HG02981 (cell line): ENCODE measurements around the gene CHN1.

Experiments used
- ATAC-seq: cut with Tn5 transposase; IDR thresholded peaks from one replicate; pipeline ENCODE4 v1.9.1; 2021; ENCODE audit warnings: mild to moderate bottlenecking, moderate library complexity; ENCODE audit not compliant: unreplicated experiment

Gene CHN1

DNA sequence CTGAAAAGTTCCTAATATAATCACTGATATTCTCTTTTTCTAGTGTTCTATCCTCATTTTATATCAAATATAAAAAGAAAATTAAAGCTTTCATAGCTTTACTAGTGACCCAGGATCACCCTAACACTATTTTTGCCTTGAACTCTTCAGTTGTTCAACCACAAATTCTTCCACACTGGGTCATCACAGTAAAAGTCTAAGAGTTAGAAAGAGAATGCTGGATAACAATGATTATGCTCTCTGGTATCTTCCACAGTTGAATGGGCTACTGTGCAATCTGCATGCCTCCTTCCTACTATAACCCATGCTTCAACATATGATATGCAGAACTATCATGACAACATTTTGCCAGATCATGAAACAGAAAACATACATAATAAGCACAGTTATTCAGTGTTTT is 32.3 kb downstream of the CHN1 start:
- ATAC-seq: no peak

DNA sequence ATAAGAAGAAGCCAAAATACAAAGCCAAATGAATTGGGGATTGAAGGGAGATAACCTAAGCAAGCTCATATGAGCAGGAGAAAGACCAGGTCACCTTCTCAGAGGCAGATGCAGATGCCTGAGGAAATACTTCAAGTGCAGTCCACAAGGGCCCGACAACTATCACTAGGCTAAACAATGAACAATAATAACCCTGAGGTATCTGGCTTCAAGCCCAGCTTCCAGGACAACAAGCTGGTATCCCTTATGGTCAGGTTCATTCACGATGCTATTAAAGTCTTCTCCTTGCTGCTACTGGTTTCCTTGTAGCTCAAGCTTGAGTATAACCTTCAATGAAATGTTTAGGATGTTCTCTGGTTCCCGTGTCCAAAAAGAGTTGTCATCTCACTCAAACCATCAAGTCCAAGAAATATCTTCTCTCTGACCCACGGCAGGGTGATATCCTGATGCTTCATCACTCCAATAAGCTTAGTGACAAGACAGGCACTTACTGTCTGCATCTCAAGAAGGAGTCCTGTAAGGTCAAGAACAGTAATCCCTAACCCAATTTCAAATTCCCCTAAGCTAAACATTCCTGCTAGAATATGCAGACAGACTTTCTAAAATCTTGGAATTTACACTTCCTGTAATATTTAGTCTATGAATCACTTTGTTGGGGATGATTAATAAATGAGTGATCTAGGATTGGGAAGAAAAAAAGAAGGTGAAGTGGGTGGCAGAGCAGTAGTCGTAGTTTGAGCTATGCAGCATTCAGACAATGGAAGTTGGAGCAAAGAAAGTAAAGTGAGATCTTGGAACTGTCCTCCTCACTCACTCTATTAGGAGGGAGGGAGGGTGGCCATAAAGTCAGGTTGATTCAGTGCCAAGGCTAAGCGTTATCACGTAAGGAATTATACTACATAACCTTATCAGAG is 33.1 kb downstream of the CHN1 start:
- no peak for ATAC-seq

DNA sequence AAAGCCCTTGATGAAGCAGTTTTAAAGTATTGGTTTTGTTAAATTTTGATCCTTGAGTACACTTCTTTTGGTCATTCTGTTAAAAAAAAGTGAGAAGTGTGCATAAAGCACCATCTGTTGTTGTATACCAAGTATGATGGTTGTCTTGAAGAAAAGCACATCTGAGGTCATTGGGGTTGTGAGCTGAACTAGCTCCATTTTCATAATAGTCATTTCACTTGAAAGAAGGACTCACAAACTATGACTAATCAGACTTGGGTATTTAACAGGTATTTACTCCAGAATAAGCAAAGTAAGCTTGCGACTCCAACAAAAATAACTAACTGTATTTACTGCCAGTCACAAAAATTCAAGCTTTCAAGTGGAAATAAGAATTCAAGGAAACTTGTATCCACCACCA is 35.1 kb downstream of the CHN1 start:
- ATAC-seq: no peak

DNA sequence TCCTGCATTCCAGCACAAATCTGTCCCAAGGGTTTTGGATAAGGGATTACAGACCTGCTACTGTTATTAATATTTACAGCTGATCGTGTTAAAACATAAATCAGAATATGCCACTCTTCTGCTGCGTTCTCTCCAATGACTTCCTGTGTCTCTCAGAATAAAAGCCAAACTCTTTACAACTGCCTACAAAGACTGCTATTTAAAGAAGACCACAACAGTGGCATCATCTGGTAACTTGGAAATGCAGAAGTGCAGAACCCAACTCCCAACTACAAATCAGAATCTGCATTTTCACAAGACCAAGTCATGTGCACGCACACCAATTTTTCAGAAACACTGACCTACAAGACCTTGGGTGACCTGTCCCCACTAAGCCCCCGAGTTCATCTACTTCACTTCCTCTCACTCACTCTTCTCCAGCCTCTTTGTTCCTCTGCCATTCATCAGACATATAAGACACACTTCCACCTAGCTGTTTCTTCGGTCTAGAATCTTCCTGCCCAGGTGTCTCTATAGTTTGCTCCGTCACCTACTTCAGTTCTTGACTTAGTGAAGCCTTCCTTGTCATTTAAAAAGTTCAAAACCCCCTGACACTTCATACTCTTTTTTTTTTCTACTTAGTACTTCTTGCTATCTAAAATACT is 36.0 kb downstream of the CHN1 start:
- ATAC-seq: no peak

DNA sequence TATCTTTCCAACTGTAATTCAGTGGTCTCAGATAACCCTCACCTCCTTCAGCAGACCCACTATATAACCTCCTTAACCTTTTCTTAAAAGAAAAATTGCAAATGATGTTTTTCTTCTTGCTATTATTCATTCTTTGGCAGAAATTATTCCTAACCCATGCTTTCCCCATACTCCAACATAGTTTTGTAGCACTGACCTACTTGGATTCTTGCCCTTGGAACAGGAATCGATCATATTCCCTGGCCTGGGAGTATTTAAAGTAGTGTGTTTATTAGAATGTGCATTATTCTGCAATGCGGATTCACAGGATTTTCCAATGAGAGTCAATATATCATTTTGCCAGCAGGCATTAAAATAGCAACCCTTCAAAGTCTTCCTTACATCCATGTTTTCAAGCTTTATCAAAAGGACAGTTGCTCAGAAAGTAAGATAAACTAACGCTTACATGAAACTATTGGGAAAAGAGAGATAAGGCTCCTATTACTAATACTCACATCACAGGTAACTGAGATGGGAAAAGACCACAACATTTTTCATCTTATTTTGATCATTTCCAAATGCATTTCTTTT is 37.4 kb downstream of the CHN1 start:
- no peak for ATAC-seq

DNA sequence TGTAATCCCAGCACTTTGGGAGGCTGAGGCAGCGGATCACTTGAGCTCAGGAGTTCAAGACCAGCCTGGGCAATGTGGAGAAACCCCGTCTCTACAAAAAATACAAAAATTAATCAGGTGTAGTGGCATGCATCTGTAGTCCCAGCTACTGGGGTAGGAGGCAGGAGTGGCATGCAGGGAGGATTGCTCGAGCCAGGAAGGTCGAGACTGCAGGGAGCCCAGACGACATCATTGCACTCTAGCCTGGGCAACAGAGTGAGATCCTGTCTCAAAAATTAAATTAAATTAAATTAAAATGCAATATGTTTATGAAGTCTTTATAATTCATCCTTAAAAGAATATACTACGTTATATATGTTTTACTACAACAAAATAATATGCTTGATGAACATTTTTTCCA is 38.1 kb downstream of the CHN1 start:
- ATAC-seq: no peak

DNA sequence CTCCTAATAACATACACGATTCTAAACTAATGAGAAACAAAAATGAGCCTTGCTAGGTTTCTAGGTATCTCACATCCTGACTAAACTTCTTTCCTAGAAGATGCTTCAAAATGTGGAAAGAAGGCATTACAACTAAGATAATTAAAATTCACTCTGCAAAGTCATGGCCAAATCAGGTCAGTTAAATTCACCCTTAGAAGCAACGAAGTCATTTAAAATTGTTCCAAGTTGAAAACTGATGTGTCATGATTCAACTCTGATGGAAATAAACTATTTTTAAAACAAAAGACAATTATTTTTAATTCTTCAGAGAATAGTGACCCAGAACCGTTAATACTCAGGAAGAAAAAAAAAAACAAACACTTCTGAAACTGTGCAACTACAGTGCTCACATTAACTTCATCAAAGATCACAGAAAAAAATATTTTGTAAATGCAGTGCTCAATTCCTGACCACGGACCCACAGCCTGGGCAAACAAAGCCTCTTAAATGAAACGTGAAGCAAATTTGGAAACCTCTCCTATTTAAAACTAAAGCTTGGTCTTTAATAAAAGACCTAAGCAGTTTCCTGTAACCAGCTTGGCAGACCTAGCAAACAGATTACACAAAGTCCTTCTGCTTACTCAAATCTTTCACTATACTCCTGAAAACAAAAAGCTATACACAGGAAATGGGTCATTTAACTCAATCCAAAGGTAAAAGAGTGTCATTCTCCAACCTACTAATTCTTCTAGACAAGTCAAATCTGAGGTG is 39.0 kb downstream of the CHN1 start:
- no peak for ATAC-seq

DNA sequence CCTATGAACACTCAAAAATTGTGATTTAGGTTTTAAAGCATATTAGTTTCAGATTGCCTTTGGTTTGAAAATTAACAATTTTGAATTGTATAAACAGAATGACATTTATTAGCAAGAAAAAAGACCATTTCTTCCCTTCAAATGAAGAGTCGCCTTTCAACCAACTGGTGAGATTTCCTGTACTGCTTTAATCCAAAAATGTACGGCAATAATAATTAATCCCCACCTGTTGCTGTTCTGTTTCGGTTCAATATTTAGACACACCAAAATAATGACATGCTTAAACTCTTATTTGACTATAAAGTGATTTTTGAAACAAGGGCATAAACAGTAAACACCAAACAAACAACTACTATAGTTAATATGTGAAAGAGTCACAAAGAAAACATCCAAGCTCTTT is 39.6 kb downstream of the CHN1 start:
- no peak for ATAC-seq

DNA sequence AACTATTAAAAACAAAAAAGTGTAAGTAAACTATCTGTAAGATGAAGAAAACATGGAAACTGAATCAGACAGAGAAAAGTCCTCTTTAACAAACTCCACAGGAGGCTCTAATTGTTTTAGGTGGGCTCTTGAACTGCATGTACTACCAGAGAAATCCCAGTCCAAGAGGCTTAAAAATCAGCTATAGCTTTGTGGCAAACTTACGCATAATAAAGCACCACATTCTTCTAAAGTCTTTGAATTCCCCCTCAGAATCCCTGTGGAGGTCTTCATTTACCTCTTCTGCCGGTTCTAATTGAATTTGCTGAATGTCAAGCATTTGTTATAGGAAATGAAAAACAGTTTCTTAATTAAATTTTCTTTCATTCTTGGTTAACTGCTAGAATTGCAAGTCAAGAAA is 40.8 kb downstream of the CHN1 start:
- no peak for ATAC-seq

DNA sequence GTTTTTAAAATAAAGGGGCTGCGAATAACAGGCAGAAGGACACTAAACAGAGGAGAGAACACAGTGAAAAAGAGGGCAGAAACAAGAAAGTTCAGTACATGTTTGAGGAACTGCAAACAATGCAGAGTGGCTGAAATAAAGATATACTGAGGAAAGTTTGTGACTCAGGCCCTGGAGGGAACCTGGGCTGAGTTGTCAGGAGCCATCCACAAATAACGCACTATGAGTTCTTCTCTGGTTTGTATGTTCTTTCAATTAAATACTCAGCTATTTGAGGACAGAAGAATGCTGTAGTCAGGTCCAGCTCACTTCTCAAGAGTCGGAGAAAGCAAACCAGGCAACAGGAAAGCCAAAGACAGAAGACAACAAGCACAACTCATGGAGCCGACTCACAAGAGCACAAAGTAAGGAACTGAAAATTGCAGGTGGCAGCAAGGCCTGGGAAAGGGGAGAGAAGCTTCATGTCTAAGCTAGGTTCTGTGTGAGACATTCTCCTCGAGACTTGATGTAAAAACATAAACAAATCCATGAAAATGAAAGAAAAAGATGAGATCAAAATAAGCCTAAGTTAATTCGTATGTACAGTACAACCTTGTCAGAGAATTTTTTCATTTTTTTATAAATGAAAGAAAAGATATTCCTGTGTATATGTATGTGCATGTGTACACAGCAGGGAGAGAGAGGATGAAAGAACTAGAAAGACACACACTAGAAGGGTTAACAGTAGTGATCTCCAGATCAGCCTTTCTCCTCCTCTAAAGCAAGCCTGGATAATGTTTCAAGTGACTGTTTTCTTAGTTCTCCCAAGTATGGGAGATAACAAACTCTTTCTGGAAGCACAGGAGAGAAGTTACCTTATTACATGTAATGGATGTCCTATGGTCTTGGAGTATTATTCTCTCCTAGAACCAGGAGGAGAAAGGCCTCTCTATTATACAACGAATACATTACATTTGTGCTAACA is 41.5 kb downstream of the CHN1 start:
- ATAC-seq: no peak

DNA sequence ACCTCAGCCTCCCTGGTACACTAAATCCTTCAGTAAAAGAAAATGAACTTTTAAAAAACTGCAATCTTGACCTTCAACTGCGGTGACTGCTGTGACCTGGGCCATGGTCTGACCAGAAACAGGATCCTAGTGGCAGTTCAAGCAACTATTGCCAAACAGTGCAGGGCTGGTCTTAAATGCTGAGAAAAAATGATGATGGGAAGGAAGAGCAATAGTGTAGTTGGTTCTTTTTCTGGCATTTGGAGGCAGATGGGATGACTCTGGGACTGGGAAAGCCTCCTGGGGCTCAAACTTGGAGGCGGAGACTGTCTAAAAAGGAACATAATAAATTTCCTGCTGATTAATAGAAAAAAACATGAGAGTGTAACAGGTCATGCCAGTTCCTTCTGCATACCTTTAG is 45.4 kb downstream of the CHN1 start:
- no peak for ATAC-seq

DNA sequence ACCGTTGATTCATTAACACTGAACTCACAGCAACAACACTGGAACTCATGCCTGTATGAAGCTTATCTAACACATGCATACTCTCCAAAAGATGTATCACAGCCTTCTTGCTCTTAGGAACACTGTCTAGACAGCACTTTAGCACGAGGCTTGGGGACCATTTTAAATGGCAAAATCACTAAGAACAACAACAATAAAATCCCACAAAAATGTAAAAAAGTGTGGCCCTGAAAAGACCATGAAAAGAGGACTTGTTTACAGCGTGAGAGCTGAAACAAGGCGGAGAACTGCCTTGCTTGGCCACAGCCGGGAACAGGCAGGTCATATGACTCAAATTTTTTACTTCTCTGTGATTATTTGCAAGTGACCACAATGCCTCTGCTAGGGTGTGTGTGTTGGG is 48.1 kb downstream of the CHN1 start:
- ATAC-seq: no peak

DNA sequence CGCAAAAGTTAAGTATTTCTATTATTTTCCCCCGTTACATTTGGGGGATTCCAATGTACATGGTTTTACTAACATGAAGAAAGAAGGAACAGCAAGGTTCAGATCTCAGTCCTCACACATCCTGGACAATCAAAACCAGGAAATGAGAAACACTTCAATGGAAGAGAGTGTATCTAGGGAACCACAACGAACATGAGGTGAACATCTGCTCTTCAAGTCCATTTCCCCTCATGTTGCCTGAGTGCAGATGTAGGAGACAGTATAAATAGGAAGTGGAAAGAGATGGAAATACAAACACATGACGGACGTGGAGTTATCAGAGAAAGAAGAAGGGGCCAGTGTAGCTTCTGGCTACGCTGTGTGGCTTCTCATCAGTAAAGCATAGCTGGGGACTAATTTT is 52.6 kb downstream of the CHN1 start:
- ATAC-seq: no peak

DNA sequence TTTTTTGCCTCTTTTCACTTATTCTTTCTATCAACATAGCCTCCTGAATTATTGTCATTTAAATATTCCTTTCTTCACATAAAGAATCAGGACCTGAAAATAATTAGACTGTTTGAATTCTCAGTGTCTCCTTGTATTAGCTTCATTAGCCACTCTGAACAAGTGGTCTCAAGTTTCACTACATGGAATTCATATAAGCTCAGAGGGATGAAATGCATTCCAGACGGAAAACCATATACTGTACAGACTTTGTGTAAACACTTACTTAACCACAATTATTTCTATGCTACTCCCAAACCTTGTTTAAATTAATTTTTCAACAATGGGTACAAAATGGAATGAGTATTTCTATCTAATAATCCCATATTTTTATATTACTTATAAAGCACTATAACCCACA is 53.4 kb downstream of the CHN1 start:
- ATAC-seq: no peak

DNA sequence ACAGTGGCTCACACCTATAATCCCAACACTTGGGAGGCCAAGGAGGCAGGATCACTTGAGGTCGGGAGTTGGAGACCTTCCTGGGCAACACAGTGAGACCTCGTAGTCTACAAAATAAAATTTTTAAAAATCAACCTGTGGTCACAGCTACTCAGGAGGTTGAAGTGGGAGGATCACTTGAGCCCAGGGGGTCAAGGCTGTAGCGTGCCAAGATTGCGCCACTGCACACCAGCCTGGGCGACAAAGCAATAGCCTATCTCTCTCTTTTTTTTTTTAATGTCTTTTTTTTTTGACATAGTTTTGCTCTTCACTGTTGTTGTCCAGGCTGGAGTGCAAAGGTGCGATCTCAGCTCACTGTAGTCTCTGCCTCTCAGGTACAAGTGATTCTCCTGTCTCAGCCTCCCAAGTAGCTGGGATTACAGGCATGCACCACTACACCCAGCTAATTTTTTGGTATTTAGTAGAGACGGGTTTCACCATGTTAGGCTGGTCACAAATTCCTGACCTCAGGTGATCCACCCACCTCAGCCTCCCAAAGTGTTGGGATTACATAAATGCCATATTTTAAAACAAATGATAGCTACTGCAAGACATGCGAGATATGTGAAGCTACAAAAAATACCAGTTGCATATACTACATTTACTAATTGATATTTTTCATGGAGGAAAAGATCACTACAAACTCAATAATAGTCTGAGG is 55.0 kb downstream of the CHN1 start:
- ATAC-seq: no peak

DNA sequence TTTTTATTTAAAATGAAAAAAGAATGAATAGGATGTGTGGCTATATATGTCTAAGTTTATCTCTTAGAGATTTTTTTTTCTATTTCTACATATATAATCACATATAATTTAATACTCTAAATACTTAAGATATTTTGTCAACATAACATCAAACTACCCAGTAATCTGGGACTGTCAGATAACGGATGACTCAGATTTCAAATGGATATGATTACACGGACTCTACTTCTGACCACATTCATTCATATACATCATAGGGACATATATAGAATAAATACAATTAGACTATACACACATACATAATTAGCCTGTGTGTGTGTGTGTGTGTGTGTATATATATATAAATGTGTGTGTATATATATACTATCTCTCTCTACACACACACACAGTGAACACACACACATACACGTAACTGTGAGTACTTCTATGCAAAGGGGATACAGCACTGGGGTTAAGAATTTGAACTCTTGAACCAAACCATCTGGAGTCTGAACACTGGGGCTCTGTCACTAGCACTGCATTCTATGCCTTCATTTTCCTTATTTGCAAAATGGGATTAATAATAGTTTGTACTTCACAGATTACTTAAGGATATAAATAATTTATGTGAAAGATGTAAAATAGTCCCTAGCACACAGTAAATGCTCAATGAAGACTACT is 59.5 kb downstream of the CHN1 start:
- ATAC-seq: no peak

DNA sequence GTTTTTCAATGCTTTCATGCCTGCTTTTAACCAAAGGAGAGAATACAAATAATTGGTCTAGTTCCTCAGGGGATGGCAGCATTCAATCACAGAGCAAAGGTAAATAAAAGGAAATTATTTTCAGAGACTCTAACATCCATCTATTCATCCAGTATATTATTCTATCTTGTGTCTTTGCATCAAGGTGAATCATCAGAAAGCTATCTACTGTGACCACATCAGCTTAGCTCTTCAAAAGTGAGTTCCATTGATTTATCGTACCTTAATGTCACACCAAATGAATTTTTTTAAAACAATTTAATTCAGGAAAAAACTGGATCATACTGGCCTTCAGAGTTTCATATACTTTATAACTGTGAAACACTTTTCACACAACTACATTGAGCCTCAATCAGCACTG is 66.1 kb downstream of the CHN1 start:
- no peak for ATAC-seq

DNA sequence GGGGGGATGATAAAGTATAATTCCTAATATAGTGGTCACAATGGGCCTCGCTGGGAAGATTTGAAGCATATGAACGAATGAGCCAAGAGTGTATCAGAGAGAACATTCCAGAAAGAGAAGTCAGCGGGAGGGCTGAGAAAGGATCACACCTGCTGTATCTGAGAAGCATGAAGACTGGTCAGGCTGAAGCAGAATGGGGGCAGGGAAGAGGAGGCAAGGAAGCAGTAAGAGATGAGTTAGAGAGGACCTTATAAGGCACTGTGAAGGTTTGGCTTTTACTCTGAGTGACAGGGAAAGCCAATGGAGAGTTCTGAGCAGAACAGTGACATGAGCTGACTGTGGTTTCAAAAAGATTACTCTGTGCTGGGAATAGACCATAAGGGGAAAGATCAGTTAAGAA is 73.5 kb downstream of the CHN1 start:
- no peak for ATAC-seq

DNA sequence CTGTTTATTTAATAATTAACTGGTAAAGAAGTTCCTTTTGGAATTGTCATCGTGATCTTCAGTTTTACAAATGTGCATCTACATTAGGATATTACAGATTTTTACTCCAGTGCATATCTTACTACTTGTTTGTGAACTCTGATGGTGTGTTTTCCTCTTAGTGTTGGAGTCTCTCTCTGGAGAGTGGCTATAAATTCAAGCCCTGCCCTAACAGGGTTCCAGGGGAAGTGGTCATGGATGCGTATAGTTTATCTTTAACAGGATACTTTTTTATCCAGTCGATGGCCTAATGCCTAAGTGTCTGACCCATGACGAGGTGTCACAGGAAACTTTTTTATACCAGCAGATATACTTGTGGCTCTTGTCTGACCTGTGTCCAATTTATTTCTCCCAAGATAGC is 75.4 kb downstream of the CHN1 start:
- ATAC-seq: no peak
